SKM-1 treated with dmso at 0.1 percent for 144 hours (cell line): ENCODE data around the gene SLC15A3.

Experiments
- DNase-seq: peaks from one replicate; lab custom pipeline; 2025; ENCODE audit not compliant: unreplicated experiment; lab: John Stamatoyannopoulos, UW

The SLC15A3 gene

DNA sequence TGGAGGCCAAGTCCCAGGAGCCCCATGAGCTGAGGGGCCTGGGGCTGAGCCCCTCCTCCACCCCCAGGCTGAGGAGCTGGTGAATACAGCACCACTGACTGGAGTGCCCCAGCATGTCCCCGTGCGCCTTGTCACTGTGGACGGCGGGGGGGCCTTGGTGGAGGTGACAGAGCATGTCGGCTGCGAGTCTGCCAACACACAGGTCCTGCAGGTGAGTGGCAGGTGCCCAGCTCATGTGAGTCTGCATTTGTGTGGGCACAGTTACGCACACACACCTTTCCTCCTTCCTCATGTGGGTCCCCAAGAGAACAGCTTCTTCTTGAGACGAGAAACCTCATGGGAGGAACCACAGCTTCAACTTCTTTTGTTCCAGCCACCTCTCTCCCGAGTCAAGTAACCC is 20.1 kb downstream of the SLC15A3 start:
- no peak for DNase-seq

DNA sequence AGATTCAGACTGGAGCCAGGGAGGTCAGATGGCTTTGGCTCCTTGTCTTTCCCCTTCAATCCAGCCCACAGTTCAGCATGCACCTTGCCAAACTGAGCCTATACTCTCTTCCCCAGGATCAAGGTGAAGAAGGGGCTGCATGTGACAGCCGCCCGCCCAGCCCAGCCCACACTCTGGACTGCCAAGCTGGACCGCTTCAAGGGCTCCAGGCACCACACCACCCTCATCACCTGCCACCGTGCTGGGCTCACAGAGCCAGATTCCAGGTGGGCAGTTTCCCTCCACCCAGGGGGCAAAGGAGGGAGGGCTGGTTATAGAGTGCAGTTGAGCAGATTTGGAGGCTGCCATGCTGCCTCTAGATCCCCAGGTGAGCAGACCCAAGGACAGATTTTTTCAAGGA is 21.6 kb downstream of the SLC15A3 start:
- DNase-seq: no peak

DNA sequence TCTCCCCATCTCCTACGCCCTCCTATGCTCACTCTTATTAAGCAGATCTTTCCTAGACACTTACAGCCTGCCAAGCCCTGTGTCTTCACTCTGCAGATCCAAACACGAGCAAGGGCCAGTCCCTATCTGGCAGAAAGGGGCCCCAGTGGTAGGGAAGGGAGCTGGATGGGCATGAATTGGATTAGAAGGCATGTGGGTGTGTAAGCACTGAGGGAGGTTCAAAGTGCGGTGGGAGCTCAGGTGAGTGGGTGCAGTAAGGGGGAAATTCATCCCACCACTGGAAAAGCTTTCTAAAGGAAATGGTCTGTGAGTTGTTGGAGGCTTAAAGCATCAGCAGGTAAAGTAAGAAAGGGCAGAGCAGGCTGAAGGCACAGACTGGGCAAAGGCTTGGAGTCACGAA is 22.2 kb downstream of the SLC15A3 start:
- DNase-seq: no peak

DNA sequence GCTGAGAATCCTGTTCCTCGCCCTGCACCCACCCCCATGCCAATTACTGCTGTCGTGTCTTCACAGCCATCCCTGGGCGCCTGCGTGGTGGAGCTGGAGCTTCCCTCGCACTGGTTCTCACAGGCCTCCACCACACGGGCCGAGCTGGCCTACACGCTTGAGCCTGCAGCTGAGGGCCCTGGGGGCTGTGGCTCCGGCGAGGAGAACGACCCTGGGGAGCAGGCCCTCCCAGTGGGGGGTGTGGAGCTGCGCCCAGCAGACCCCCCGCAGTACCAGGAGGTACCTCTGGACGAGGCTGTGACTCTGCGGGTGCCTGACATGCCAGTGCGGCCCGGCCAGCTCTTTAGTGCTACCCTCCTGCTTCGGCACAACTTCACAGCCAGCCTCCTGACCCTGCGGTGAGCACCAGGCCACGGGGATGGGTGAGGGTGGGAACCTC is 23.4 kb downstream of the SLC15A3 start:
- DNase-seq: no peak

DNA sequence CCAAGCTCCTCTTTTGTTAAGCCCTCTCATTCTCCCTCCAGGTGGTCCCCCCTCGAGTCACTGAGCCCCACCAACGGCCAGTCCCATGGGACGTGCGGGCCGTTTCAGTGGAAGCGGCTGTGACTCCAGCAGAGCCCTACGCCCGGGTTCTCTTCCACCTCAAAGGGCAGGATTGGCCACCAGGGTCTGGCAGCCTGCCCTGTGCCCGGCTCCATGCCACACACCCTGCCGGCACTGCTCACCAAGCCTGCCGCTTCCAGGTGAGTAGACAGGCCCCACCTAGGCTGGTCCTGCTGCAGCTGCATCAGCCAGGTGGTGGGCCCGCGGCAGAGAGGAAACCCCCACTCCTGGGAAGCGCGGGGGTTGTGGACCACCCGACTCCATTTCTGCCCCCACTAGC is 24.4 kb downstream of the SLC15A3 start:
- no peak for DNase-seq

DNA sequence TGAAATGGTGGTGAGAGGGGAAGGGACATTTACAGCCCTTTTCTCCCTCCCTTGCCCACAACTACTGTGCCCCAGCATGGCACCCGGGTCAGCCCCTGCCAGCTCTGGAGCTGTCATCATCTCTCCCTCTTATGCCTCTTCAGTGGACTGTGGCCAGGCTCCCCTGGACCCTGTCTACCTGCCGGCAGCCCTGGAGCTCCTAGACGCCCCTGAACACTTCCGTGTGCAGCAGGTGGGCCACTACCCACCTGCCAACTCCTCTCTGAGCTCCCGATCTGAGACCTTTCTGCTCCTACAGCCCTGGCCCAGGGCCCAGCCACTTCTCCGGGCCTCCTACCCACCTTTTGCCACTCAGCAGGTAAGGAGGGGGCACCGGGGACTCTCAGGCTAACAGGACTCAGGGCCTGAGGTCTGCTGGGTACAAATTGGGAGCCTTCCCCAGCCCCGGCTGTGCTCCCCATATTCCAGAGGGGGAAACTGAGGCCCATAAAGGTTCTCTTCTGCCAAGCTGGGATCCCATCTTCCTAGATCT is 24.8 kb downstream of the SLC15A3 start:
- DNase-seq: no peak

DNA sequence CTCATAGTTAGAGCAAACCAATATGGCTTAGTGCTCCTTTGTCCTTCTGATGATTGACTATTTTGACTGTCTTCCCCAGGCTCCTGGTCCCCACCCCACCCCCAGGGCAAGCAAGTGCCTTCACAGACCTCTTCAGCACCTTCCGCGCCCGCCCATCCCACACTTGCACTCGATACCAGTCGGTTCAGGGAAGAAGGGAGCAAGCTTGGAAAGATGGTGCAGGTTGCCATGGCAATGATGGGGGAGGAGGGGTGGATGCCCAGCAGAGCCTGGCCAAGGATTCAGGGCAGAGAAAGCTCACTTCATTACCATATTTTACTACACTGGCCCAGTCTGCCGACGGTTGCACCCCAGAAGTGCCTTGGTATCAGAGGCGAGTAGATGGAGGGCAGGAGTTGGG is 25.5 kb downstream of the SLC15A3 start:
- no peak for DNase-seq

DNA sequence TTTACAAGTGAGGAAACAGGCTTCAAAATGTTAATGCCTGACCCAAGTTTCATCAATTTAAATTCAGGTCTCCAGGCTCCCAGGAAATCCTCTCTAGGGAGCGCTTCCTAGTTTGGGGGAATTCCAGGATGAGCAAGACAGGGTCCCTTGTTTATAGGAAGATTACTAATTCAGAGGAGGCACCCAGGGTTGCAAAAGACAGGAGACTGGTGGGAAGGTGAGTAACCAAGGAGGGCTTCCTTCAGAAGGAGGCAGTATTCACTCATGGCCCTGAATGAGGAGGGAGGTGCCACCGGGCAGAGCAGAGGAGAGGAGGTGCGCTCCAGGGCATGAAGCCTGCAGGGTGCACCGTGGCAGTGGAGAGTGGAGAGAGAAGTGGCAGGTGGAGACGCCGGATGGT is 26.1 kb downstream of the SLC15A3 start:
- no peak for DNase-seq

DNA sequence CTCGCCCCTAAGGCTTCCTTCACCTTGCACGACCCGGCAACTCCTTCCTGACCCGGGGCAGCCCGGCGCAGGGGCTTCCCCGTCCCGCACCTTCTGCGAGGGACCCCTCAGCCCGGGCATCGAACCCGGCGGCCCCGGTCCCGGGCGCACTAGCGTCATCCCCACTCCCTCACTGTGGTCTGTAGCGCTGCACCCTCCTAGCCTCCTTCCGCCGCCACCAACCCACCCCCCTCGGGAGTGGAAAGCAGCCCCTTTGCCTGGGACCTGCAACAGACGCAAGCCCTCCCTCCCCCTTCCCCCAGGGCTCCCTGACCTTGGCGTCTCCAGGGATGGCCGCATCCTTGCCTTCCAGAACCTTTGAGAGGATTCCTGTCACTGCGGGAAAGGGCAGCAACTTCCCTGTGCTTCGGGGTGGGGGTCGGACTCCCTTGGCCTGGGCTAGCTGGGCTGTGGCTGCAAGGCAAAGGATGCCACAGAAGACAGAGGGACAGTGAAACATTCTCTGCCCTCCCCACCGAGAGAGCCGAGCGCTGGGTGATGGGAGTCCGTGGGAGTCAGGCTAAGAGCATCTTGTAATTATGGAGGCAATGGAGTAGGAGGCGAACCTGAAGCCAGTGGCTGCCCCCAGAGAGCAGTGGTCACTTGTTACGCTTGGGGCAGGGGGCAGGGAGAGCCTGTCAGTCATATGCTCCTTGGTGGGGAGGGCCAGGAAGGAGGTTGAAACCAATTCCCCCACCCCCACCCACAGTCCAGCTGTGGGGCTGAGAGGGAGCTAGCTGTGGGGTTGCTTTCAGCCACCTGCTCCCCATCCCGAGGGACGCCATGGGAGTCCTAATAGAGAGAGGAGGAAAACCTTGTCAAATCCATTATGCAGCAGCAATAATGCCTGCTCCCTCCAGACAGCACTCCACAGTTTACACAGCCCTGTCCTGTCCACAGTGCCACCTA is 26.8 kb downstream of the SLC15A3 start:
- no peak for DNase-seq

DNA sequence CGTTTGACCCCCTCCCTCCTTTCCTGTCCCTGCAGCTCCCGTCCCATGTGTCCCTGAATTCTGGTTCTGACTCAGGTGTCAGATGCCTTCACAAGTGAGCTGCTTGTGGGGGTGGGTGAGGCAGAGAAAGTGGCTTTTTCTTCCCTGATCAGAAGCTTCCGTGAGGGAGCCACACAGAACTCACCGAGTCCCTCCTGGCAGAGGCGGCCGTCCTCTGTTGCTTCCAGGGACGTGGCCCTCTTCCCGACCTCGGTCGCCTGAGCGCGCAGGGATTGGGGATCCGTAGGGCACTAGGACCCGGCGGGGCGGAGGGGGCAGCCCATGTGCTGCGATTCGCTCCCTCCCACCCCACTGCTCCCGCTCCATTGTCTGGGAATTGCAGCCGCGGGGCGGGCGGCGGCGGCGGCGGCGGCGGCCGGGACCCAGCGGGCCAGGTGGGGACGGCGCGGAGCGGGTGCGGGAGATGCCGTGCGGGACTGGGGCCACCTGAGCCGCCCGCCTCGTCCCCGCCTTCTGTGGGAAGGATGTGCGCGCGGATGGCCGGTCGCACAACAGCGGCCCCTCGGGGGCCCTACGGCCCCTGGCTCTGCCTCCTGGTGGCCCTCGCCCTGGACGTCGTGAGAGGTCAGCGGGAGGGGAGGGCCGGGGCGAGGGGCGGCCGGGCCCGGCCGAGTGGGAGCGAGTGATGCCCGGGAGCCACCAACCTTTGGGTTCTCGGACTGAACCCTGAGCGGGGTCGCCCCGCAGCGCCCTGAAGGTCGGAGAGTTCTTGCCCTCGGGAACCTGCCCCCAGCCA is 27.7 kb downstream of the SLC15A3 start, which contains the start of gene TMEM132A:
Gene TMEM132A (plus strand): TSS at position 351 of the 796 bp plus-strand sequence. CDS start 174 bp downstream, at position 525.
- DNase-seq: no peak

DNA sequence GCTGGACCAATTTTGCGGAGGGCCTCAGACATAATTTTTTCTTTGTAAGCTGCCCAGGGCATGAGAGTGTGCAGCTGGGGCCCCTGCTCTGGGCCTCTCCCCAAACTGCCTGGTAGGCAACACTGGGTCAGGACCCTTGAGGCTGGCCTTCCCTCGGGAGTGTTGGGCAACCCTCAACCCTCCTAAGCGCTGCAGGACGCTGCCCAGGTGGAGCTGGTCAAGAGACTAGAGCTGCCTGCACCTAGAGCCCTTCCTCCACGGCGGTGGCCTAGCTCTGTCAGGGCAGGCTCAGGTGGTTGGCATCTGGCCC is 28.2 kb downstream of the SLC15A3 start:
- no peak for DNase-seq

DNA sequence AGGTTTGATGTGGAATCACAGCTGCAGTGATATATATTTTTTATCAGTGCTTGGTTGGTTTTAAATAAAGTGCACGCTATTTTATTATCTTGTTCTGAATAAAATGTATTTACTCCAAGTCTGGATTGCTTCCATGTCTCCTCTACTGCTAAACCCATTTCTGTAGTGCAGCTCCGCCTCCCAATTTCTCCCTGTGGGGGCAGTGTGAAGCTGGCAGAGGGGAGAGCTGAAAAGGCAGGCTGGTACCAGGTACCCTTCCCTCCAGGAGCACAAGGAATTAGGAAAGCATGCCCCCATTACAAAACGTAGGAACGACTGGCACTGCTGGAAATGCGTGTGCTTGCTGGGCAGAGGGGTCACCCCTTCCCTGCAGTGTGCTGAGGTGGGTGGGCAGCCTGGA is 28.6 kb downstream of the SLC15A3 start:
- DNase-seq: no peak

DNA sequence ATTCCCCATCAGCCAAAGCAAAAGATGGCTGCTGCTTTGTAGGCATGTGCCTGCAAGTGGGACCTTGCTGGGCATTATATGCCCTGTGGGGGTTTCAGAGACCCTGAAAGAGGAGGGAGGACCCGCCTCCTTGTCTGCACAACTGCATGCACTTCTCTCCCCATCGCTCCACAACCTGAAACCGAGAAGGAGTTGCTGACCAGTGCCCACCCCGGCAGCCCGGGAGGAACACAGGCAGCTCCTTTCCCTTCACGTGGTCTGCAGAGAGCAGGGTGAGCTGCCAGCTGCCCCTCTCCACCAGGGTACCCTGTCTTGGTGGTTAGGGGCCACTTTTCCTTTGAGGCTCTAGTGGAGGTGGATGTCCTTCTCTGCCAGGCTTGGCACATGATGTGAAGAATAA is 29.1 kb downstream of the SLC15A3 start:
- DNase-seq: no peak

DNA sequence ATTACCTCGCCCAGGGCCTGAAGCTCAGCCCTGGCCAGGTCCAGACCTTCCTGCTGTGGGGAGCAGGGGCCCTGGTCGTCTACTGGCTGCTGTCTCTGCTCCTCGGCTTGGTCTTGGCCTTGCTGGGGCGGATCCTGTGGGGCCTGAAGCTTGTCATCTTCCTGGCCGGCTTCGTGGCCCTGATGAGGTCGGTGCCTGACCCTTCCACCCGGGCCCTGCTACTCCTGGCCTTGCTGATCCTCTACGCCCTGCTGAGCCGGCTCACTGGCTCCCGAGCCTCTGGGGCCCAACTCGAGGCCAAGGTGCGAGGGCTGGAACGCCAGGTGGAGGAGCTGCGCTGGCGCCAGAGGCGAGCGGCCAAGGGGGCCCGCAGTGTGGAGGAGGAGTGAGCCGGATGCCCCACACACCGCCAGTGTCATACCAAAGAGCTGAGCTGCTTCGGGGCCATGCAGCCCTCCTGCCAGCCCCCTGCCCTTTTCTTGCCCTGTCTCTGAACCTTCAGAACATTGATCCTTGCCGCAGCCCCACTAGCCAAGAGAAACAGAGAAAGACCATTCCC is 30.1 kb downstream of the SLC15A3 start:
- DNase-seq: no peak

DNA sequence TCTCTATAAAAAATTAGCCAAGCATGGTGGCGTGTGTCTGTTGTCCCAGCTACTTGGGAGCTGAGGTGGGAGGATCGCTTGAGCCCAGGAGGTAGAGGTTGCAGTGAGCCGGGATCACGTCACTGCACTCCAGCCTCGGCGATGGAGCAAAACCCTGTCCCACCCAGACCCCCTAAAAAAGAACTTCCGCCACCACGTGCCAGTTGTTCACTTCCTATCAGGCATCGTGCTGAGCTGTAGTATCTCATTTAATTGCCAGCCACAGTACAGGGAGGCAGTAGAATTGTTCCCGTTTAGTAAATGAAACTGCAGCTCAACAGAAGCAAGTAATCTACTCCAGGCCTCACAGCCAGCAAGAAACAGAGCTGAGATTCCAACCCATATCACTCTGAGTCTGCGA is 30.7 kb downstream of the SLC15A3 start:
- no peak for DNase-seq

DNA sequence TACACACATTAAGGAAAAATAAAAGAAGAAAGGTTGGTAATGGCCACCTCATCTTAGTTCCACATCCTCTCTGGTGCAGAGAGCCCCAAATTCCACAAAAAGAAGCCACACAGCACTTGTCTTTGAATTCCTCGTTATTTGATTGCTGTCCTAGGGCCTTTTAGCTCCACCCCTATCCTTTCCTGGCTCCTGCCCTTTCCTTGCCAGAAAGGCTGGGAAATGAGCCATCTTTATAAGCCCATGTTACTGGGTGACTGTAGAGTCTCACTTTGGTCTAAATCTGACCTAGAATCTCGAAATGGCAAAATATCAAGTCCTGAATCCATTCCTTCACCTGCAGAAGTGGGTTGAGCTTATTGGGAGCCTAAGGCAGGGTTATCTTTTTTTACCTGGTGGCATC is 32.0 kb downstream of the SLC15A3 start:
- no peak for DNase-seq

DNA sequence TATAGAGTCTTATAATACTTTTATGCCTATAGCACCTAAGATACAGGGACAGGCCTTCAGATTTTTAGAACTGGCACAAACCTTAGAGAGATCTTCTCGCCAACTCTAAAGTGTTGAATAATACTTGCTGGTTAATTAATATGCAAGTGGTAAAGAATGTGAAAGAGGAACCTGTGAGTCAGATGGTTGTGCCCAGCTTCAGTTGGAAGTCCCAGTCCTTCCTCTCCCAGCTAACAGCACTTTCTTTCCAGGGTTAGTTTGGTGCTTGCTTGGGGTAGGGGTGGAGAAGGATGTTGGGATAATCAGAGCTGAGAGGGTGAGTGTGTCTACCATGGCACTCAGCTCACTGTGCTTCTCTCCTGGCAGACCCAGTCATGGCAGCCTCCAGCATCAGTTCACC is 32.7 kb downstream of the SLC15A3 start:
- no peak for DNase-seq

DNA sequence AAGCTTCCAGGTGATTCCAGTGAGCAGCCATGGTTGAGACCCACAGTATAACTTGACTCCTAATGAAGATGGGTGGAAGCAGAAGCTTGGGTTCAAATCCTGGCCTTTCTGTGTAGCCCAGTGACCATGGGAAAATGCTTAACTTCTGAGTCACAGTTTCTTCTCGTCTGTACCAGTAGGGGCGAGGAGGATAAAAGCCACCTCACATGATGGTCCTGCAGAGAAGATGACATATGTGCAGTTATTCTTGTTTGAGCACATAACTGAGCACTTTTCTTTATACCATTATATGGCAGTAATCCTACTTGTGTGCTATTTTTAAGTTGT is 33.1 kb downstream of the SLC15A3 start:
- DNase-seq: no peak

DNA sequence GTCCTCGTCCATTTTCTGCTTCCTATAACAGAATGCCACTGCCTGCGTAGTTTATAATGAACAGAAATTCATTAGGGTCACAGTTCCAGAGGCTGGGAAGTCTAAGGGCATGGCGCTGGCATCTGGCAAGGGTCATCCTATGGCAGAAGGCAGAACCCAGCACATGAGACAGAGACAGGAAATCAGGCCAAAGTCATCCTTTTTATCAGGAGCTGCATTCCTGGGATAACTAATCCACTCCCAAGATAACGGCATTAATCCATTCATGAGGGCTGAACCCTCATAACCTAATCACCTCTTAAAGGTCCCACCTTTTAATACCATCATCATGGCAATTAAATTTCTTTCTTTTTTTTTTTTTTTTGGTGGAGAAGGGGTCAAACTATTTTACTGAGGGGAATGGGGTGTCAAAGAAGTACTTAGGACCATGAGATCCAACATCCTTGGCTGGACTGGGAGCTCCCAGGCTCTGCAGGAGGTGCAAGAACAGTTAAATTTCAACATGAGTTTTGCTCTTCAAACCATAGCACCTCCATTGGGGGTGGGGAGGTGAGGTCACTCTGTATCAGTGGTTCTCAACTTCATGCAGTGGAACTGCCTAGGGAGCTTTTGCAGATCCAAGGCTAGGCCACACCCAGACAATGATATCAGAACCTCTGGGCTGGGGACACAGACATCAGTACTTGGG is 33.6 kb downstream of the SLC15A3 start:
- no peak for DNase-seq

DNA sequence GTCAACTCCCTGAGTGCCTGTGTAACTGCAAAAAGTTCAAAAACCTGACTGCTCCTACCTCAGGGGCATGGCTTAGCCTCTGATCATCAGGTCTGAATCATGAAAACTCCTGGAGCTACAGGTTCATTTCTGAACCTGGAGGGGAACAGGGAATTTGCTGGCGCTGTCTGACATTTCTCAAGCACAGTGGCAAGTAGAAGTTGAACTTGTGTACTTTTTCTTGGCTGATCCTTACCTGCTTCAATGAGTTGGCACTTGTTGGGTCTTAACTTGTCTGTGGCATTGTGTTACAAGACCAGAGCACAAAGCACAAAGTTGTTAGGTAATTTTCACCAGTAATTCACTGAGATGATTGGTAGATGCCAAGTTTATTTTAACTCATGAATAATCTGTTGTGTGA is 34.7 kb downstream of the SLC15A3 start:
- no peak for DNase-seq

DNA sequence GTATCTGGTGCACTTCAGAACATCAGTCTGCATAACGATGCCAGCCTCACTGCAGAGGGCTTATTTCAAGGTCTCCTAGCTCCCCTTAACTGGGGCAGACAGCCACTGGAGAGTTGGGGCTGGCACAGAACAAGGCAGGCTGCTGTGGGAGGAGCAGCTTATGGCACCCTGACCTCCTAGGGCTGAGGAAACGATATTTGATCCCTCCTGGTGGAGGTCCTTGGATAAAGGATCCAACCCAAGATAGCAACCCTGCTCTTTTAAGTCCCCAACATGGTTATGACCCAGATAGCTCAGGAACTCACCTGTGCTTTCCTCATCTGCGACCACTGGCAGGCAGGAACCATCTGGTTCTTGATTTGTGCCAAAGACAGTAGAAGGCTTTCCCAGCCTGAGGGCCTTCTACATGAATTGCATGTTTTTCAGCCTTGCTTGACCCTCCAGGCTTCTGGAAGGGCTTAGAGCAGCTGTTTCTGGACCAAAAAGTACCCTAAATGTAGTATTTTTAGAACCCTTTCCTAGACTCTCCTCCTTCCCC is 35.2 kb downstream of the SLC15A3 start:
- no peak for DNase-seq
